Inflammatory macrophage treated with lipopolysaccharide for 1 hour (primary cell): Measurements from ENCODE around the gene HLA-DMB.
"Not testable (repeated sequence)": the region's sequence is repeated elsewhere in the genome, so short reads cannot be mapped to it uniquely, and the experiment has no call there.

ENCODE experiments used
- DNase-seq, 2 donors: peaks; one replicate each; pipeline ENCODE4 v3.0.0-alpha.2; 2020 to 2022

The HLA-DMB gene

DNA sequence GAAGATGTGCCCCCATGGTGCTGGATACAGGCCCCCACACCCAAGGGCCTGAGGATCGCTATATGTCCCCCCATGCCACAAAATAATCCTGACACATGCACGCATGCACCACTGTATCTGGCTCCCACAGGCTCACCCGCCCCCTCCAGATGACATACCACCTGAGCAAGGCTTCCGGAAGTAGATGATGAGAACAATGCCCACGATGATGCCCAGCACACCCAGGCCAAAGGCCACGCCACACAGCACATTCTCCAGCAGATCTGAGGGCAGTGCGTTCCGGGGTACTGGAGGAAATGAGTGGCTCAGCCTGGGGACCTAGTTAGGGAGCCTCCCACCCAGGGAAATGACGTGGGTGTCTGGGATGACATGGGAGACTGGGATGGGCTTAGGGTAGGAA lies 8.3 kb upstream of the HLA-DMB start:
- no peak for DNase-seq

DNA sequence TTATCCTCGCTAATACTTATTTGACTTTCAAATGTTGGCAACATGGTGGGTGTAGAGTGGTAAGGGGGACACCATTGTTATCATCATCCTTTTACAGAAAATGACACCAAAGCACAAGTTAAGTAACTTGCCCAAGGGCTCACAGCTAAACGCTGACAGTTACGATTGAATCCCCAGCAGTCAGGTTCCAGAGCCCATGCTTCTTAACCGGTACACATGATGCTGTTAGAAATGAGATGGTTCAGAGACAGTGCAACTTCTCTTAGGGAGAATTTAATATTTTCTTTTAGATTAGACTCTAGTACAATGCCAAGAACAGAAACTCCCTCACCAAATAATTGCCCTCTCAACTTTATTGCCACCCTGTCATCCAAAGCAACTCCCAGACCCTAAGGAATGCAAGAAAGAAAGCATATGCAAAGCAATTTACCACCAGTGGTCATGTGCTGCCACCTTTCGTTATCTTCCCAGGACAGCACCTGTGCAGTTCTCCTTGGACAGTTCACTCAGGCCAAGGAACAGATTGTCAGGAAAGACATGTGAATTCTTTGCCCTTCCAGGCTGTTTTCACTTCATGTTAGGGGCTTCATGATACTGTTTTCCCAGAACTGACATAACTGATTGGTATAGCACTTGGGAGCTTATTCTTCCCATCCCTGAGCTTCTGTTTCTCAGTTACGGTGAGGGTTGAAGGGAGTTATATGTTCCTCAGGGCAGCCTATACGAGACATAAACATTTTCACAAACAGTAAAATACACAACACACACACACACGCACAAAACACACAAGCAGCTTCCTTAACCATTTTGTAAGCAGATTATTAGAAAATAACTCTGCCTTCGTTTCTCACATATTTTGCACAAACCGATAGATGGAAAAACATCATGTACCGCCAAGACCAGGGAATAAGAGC lies 7.0 kb upstream of the HLA-DMB start:
- DNase-seq = peak in 1 of 2 donors; percentile 47

- no peak for DNase-seq
Observed at GRCh38 chr6:32946893-32947292, 6.1 kb upstream of the HLA-DMB start.

DNA sequence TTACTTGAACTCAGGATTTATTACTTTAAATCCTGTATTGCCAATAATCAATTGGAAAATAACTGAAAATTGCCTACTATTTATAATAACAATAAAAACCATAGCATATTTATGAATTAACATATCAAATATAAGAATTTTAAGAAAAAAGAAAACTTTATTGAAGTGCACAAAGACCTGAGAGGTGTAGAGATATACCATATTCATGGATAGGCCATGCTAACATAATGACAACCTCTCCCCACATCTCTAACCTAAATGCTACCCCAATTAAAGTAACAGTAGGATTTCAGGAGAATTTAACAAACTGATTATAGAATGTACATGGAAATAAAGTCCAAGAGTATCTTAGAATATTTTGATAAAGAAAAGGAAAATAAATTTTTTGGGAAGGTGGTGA lies 5.1 kb upstream of the HLA-DMB start:
- DNase-seq = no peak

GRCh38 chr6:32945108-32945760 lies 4.4 kb upstream of the HLA-DMB start:
- DNase-seq = peak; percentile 57 to 85

GRCh38 chr6:32943864-32944649 lies 3.2 kb upstream of the HLA-DMB start:
- DNase-seq = peak; percentile 89

- DNase-seq = not testable (repeated sequence)
Observed at GRCh38 chr6:32942555-32943123, 1.8 kb upstream of the HLA-DMB start.

- DNase-seq = no peak
Observed at GRCh38 chr6:32941214-32941768, 463 bp upstream of the HLA-DMB start.

DNA sequence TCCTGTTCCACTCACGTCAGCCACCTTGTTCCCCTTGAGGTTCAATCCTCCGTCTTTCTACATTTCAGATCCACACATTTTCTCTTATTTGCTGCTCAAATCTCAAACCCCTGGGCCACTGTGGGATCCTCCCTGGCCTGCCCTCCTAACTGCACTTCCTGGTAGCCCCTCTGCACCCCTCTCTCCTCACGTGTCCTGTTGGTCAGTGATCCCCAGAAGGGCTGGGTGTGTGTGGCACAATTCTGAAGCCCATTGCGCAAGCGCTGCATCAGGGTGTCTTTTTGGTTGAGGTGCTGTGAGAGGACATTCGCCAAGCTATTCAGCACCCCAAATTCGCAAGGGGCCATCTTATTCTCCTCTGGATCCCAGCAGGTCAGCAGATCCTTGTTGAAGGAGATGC lies 2.3 kb downstream of the HLA-DMB start:
- DNase-seq = no peak

GRCh38 chr6:32937230-32937633 lies 3.6 kb downstream of the HLA-DMB start:
- DNase-seq = peak in 1 of 2 donors; percentile 59

DNA sequence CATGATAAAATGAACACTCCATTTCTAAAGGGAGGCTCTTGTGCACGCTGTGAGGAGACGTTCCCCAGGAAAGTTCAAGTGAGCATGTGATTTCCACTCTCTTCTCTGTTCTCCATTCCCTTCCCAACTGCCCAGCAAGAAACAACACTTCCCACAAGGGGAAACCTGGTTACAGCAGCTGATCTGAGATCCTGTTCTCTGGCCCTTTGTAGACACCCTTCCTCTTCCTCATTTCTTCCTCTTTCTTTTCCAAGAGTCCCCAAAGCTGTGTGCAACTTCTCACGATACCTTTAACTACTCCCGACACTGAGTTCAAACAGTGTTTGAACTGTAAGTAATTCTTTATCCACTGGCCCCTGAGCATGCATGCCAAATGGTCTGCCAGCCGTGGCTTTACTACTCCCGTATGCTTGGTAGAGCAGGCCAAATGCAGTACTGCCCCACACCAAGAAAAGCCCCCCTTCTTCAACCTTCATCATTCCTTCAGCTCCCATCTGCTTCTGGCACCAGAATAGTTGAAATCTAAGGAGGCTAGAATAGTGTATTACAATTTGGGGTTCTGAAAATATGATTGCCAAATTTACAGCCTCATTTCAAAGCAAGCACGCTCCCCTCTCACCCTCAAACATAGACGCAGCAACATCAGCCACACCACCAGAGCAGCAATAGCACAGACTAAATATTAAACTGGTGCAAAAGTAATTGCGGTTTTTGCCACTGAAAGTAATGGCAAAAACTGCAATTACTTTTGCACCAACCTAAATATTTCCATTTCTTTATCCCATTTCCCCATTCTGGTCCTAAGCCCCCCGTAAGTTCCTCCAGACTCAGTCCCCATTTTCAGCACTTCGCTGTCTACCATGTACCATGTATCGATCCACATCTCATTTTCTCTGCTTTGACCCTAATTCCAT lies 4.3 kb downstream of the HLA-DMB start:
- peak in 1 of 2 donors; percentile 78 for DNase-seq

- DNase-seq = no peak
Observed at GRCh38 chr6:32935551-32936238, 5.1 kb downstream of the HLA-DMB start.

DNA sequence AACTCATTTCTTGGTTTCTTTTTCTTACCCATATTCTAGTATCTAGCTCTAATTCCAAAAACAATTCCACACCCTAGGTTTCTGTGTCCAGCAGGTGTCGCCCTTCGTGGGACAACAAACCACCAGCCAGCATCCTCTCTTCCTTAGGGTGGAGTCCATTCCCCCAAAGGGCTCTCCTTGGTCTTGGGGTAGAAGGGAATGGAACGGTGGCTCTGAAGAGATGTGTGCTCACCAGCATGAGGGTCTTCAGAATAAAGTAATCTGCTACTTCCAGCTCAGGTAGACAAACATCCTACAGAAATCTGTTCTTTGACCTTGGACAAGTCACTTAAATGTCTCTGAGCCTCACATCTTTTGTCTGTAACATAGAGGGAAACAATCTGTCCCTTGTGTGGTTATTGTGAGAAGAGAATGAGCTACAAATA lies 7.2 kb downstream of the HLA-DMB start:
- DNase-seq = peak; percentile 56 to 91

- no peak for DNase-seq
Observed at GRCh38 chr6:32932132-32932868, 8.5 kb downstream of the HLA-DMB start.

GRCh38 chr6:32931211-32931610 lies 9.6 kb downstream of the HLA-DMB start:
- DNase-seq = no peak

DNA sequence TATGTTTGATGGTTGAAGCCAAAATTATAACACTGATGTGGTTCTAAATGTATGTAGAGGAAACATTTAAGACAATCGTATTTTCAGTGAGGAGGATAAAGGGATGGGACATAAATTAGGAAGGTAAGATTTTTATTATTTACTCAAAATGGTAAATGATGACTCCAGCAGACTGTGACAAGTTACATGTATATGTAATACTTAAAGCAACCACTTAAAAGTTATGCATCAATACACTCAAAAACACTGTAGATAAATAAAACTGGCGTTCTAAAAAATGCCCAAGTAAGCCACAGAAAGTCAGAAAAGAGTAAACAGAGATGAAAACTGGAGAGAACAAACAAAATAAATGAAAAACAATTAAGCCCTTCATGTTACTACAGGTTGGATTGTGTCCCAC lies 18.7 kb downstream of the HLA-DMB start:
- DNase-seq = no peak

DNA sequence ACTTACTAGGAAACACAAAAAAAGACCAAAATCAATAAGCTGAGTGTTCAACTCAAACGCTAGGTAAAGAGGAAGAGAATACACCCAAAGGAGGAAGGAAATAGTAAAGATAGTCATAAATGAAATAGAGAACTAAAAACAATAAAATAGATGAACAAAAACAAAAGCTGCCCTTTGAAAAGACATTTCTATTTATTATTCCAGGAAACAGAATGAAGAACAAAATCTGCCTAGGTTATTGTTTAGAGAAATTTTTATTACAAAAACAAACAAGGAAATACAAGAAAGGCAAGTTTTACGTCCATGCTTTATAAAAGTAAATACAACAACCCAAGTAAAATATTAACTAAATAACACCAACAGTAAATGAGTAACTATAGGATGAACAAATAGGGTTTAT lies 20.1 kb downstream of the HLA-DMB start:
- DNase-seq = no peak

DNA sequence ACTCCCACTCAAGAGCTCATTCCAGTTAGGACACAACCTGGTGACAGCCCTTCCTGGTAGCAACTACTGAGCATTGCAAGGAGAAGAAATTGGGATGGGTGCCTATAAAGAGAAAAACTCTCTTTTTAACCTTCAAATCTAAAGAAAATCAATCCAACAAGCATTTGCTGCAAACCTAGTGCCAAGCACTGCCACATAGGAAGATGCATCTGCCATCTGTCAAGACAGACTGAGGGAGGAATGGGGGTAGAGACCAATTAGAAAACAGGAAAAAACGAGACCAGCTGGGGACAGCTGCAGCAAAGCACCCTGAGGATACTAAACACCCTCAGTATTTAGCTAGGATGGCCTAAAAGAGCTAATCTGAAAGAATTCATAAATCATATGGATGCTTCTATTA lies 27.9 kb downstream of the HLA-DMB start:
- no peak for DNase-seq

- DNase-seq = no peak
Observed at GRCh38 chr6:32908897-32909296, 31.9 kb downstream of the HLA-DMB start.

DNA sequence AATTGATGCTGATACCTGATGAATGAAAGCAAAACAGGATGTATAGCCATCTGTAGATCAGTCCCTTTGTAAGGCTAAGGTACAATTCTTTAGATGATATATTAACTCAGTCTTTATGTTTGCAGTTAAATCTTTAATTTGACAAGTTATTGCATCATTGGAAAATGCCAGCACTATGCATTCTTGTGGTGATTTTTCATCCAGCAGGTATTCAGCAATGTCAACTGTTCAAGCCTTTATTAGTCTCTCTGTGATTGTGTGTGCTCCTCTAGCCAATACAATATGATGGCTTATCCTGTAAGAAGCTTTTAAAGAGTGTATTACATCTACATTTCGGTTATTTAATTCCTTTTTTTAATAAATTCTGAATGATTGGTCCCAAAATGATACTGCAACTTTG lies 34.3 kb downstream of the HLA-DMB start:
- no peak for DNase-seq
